Glutamatergic neuron (in vitro differentiated cells): ENCODE measurements around the gene TLL2. TPM values are rescaled to one million over a fixed set of nuclear protein-coding genes. Genes with fewer than 3 reads are reported as not detected.

ENCODE experiments used
- total RNA-seq: library from RNA; stranded (reverse); fragmentation: NEBNext Ultra II Directional; extraction: Animal tissue kit (Norgen Biotek cat#: 25700); gene quantifications from one replicate; pipeline ENCODE4 v1.2.1, GENCODE V29; 2021; ENCODE audit not compliant: unreplicated experiment

The TLL2 gene
- total RNA-seq, 1 donor from 2014 or later, result 0.17 TPM

Other genes starting within 250 kb of the TLL2 start
- gene BLNK, start 242.4 kb downstream of the TLL2 start, total RNA-seq, result not detected
- not detected for gene DNTT, start 209.5 kb downstream of the TLL2 start, total RNA-seq
- gene OPALIN, start 154.9 kb downstream of the TLL2 start, total RNA-seq, result not detected
- gene TM9SF3, start 73.1 kb upstream of the TLL2 start, total RNA-seq, result 99.1 TPM
- 0.49 TPM for gene PIK3AP1, start 206.6 kb upstream of the TLL2 start, total RNA-seq